ENCODE results near the gene CD84. TPM values are rescaled to one million over a fixed set of nuclear protein-coding genes. Genes with fewer than 3 reads are reported as not detected.
"Not testable (repeated sequence)": the region's sequence is repeated elsewhere in the genome, so short reads cannot be mapped to it uniquely, and the experiment has no call there.

The CD84 gene
- total RNA-seq: 0.23 and 0.60 TPM in 2 replicates
- polyA plus RNA-seq: 0.74 TPM in 1 of 2 replicates, not detected in the other

GRCh38 chr1:160579216-160579701 is at the start of gene CD84:
TSS of gene CD84 (minus strand) at chr1:160579496. CDS start at chr1:160579437, 59 bp downstream.
- Histone ChIP-seq H3K36me3 (replicated peaks; ENCODE audit: insufficient read depth, low read depth) (no peaks in the 10 kb centered on the region), H3K4me3 (no peak within 1 kb of the TSS), H3K4me1 (ENCODE audit: insufficient read depth) (peaks cover 3% of the 10 kb centered on the region), H3K4me2 (no peak within 1 kb of the TSS), H3K79me2 (no peaks in the 10 kb centered on the region), H2AFZ (no peak within 1 kb of the TSS), H4K20me1 (ENCODE audit: insufficient read depth, poor library complexity, severe bottlenecking) (no peaks in the 10 kb centered on the region), H3K27ac (no peak within 1 kb of the TSS), H3K27me3 (no peaks in the 10 kb centered on the region), H3K9me2 (replicated peaks; ENCODE audit: insufficient read depth) (no peaks in the 10 kb centered on the region), H3K9me3 (ENCODE audit: low read depth) (no peaks in the 10 kb centered on the region)
- no peak for DNase-seq (ENCODE audit: low spot score)
- 79% methylated on average over 3 of the region's 3 CpGs for WGBS (ENCODE audit: low lambda C conversion rate, missing lambda C conversion rate)
- no peak for TF ChIP-seq CTCF (IDR thresholded peaks at IDR 0.05; ENCODE audit: poor library complexity)
- no peak for TF ChIP-seq EZH2 (IDR thresholded peaks at IDR 0.05; ENCODE audit: borderline replicate concordance)
- no peak for TF ChIP-seq EZH2phosphoT487 (IDR thresholded peaks at IDR 0.05; ENCODE audit: low read depth, severe bottlenecking, unreplicated experiment)

- H3K27ac ChIP-seq: no peak overlapping the region
- no peak overlapping the region for H3K4me2 ChIP-seq
- H2AFZ ChIP-seq: no peak overlapping the region
- H3K9me2 ChIP-seq (replicated peaks; ENCODE audit: insufficient read depth): no peaks in the 10 kb centered on the region
- no peak for DNase-seq (ENCODE audit: low spot score)
- no peak overlapping the region for H3K4me3 ChIP-seq
- no peaks in the 10 kb centered on the region for H3K36me3 ChIP-seq (replicated peaks; ENCODE audit: insufficient read depth, low read depth)
- no peaks in the 10 kb centered on the region for H3K79me2 ChIP-seq
- peaks cover 16% of the 10 kb centered on the region for H3K4me1 ChIP-seq (ENCODE audit: insufficient read depth)
- no peak for TF ChIP-seq CTCF (IDR thresholded peaks at IDR 0.05; ENCODE audit: poor library complexity)
- TF ChIP-seq EZH2 (IDR thresholded peaks at IDR 0.05; ENCODE audit: borderline replicate concordance): no peak
- no peaks in the 10 kb centered on the region for H3K27me3 ChIP-seq
- no peaks in the 10 kb centered on the region for H4K20me1 ChIP-seq (ENCODE audit: insufficient read depth, poor library complexity, severe bottlenecking)
- 50% methylated on average over 8 of the region's 8 CpGs for WGBS (ENCODE audit: low lambda C conversion rate, missing lambda C conversion rate)
- no peaks in the 10 kb centered on the region for H3K9me3 ChIP-seq (ENCODE audit: low read depth)
Measured at GRCh38 chr1:160628799-160629263, 49.5 kb upstream of the CD84 start.

- not testable (repeated sequence) for H3K4me3 ChIP-seq; H3K9me3 ChIP-seq (ENCODE audit: low read depth); H3K36me3 ChIP-seq (replicated peaks; ENCODE audit: insufficient read depth, low read depth); H3K79me2 ChIP-seq; H3K27me3 ChIP-seq; H4K20me1 ChIP-seq (ENCODE audit: insufficient read depth, poor library complexity, severe bottlenecking); H3K27ac ChIP-seq; H3K9me2 ChIP-seq (replicated peaks; ENCODE audit: insufficient read depth); H2AFZ ChIP-seq; H3K4me2 ChIP-seq; DNase-seq (ENCODE audit: low spot score)
- 99% methylated on average over 4 of the region's 4 CpGs for whole genome bisulfite sequencing (ENCODE audit: low lambda C conversion rate, missing lambda C conversion rate)
- H3K4me1 ChIP-seq (ENCODE audit: insufficient read depth): peaks cover 16% of the 10 kb centered on the region
Measured at GRCh38 chr1:160627677-160628289, 48.5 kb upstream of the CD84 start.

GRCh38 chr1:160626509-160627342 is 47.4 kb upstream of the CD84 start:
- WGBS (ENCODE audit: low lambda C conversion rate, missing lambda C conversion rate): 94% methylated on average over 1 of the region's 1 CpG
- Histone ChIP-seq H3K4me2 (no peak overlapping the region), H3K9me2 (replicated peaks; ENCODE audit: insufficient read depth) (no peaks in the 10 kb centered on the region), H4K20me1 (ENCODE audit: insufficient read depth, poor library complexity, severe bottlenecking) (no peaks in the 10 kb centered on the region), H3K4me3 (no peak overlapping the region), H2AFZ (no peak overlapping the region), H3K27me3 (no peaks in the 10 kb centered on the region), H3K79me2 (no peaks in the 10 kb centered on the region), H3K9me3 (ENCODE audit: low read depth) (no peaks in the 10 kb centered on the region), H3K27ac (no peak overlapping the region), H3K36me3 (replicated peaks; ENCODE audit: insufficient read depth, low read depth) (no peaks in the 10 kb centered on the region), H3K4me1 (ENCODE audit: insufficient read depth) (peaks cover 16% of the 10 kb centered on the region)
- DNase-seq (ENCODE audit: low spot score): no peak
- TF ChIP-seq EZH2 (IDR thresholded peaks at IDR 0.05; ENCODE audit: borderline replicate concordance) (no peak), CTCF (IDR thresholded peaks at IDR 0.05; ENCODE audit: poor library complexity) (no peak), EZH2phosphoT487 (IDR thresholded peaks at IDR 0.05; ENCODE audit: low read depth, severe bottlenecking, unreplicated experiment) (no peak)
